GM18526 (cell line): ENCODE results near the gene CAMK2B.

ENCODE experiments used
- POLR2A ChIP-seq: IDR thresholded peaks from 3 replicates; pipeline ENCODE4 v1.6.1; 2011; ENCODE audit not compliant: insufficient read length; ENCODE audit errors: extremely low read depth

The CAMK2B gene

DNA sequence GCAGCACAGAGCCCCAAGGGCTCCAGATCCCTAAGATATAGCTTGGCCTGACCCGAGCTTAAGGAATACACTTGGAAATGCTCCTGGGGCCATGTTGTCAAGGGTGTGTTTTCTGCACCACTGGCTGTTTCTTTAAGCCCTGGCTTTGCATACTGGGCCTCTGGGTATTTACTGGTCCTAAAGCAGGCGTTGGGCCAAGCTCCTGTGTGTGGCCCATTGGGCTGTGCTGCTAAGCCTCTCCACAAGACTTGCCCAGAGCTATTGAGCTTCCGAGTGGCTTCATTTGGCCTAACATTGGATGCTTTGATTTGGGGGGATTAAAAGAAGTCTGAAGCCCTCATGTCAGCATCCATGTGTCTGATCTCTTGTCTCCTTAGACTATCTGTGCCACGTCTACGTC is 119.4 kb downstream of the CAMK2B start:
- no peak for TF ChIP-seq POLR2A

DNA sequence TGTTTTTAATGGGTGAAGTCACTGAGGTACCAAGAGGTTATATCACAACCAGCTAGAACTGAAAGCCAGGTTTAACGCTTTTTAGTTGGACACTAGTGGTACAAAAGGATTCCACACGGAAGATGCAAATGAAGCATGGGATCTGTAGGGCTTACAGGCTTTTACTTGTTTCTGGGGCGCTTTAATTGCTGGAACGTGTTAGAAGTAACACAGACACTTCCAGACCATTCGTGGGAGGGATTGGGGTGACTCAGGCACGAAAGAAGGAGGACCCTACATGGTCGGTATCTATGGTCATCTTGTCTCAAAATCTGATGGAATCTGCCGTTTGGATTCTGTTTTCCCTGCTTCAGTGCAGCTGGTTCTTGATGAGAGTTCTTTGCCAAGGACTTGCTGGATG is 123.6 kb downstream of the CAMK2B start:
- no peak for TF ChIP-seq POLR2A

DNA sequence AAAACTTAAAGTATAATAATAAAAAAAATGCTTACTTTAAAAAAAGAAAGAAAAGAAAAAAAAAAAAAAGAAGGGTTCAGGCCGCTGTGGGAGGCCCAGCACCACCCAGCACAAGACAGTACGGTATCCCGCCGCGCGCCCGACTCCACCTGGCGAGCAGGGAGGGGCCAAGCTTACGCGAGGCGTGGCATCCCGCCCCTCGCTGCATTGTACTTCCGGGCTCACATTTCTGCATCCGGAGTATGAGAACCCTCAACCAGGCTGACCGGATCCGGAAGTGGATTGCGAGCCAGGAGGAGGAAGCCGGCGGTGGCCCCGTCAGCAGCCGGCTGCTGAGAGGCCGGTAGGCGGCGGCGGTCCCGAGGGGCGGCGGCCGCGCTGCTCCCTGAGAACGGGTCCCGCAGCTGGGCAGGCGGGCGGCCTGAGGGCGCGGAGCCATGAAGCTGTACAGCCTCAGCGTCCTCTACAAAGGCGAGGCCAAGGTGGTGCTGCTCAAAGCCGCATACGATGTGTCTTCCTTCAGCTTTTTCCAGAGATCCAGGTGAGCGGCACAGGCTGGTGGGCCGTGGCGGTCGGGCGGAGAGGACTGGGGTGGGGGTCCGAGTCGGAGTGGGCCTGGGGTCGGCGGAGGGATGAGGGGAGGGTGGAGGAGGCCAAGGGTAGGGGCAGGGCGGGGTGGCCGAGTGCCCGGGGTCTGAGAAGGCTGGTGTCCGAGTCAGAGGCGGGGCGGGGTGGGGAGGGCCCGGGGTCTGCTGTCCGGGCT is 124.5 kb downstream of the CAMK2B start, which contains the start of gene YKT6:
YKT6 (plus strand) TSS at position 280 of the 763 bp plus-strand sequence; CDS start at position 438, 158 bp downstream.
- TF ChIP-seq POLR2A, result peak; percentile 85

DNA sequence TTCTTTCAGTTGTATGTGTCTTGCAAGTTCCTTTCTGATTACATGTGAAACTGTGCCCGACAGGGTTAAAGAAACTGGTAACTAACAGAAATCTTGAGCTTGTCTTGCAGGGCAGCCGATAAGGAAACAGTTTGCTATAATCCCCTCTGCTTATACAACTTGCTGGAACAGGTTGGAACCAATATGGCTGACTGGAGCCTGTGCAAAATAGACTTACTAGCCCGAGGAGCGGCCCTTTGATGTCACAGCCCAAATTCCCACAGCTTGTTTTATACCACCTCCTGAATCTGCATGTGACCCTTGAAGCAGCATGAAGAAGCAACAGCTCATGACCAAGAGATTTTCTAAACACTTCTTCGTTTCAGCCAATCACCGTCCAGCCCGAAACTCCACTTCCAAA is 127.9 kb downstream of the CAMK2B start:
- no peak for TF ChIP-seq POLR2A

DNA sequence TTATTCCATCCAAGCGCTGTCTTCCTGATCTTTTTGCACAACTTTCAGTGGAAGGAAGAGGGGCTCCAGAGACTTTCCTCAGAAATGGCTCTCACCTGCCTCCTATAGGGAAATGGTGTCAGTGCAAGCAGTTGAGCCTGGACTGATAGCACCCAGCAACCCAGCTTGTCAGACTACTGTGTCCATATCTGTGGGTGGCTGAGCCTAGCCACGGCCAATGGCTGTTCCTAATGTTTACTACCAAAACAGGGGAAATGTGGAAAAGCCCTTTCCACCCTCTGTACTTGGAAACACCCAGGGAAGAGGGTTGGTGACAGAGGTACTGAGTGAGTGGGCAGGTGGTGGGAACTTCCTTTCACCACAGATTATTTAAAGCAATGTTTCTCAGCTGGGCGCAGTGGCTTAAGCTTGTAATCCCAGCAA is 128.9 kb downstream of the CAMK2B start:
- TF ChIP-seq POLR2A, result no peak

DNA sequence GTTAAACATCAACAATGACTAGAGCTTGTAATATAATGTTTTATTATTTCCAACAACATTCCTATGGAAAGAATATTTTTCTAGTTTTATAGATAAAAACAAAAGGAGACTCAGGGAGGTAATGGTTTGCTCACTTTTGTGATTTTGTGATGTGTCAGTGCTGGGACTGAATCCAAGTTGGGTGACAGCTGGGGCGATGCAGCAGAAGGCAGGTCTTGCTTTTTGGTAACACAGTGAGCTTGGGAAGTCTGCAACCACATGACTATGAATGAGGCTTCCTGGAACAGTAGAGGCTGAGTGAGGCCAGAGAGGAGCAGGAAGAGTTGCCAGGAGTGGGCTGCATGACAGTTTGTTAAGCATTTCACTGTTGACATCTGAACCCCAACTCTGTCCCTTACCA is 129.5 kb downstream of the CAMK2B start:
- no peak for TF ChIP-seq POLR2A

DNA sequence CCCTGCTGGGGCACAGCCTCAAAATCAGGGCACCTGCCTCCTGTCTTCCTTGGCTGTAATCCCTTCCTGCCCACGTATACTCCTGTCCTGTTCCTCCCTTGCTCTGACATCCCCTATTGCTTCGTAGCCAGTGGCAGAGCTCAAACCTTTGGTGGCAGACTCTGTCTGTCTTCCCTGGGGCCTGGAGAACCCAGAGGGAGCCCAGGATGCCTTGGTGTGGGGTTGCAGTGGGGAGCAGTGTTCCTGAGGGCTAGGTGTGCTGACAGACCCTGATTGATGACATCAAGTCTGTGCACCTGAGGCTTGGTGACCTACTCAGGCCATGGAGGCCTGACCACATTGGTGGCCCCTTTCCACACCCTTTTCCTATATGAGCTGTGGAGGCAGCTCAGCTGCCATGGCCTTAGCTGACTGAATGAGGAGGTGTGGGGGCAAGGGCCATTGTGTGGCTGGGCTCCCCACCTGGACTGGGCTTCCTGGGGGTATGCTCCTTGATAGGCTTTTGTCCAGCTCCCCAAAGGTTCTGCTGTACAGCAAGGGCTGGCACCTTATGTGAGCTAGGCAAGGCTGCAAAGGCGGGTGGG is 130.7 kb downstream of the CAMK2B start:
- TF ChIP-seq POLR2A, result no peak

DNA sequence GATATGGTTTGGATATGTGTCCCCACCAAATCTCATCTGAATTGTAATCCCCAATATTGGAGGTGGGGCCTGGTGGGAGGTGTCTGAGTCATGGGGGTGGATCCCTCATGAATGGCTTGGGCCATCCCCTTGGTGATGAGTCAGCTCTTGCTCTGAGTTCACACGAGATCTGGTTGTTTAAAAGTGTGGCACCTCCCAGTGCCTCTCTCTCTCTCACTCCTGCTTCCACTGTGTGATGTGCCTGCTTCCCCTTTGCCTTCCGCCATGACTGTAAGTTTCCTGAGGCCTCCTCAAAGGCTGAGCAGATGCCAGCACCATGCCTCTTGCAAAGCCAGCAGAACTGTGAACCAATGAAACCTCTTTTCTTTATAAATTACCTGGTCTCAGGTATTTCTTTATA is 131.3 kb downstream of the CAMK2B start:
- TF ChIP-seq POLR2A, result no peak

DNA sequence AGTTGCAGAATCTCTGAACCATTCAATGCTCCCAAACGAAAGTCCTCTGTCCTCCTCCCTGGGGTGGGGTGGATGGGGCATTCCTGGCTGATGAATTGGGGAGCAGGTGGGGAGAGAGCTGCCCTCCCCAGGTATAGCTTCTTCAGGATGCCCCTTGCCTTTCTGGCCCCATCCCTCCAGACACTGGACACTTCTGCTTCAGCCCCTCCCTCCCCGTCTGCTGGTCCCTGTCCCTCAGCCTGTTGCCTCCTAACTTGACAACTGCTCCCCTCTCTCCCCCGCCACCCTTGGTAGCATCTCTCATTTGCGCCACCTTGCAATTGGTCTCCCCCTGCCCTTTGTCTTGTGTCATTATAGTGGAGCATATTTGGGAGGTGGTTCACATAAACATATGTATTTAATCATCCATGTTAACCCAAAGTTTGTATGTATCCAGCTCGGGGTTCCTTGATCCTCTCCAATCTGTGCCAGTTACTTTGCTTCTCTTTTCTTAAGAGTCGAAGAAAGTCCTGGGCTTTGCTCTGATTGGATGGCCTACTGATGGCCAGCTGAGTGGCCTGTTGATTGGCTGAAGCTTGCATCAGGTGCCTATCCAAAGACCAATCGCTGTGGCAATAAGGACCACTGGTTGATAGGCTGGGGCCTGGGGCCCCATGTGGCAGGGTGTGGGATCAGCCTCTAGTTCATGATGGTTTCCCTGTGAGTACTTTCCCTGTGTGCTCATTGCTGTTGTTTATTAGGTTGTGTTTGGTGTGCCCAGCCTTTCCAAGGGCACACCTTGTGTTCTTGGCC is 132.2 kb downstream of the CAMK2B start:
- no peak for TF ChIP-seq POLR2A

DNA sequence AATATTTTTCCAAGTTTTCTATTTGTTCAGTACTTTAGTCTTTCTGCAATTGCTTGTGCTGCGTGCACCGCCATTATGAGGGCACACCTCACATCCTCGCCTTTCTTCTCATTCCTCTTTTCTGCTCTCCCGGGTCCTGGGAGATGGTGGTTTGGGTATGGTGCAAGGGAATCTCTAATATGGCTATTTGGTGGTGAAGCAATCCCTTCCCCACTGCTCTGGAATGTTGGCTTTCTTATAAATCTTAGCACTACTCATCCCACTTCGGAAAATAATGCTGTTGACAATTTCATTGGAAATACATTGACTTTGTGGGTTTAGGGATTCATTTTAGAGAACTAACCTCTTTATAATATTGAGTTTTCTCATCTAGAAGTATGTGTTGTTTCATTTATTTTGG is 134.2 kb downstream of the CAMK2B start:
- no peak for TF ChIP-seq POLR2A

DNA sequence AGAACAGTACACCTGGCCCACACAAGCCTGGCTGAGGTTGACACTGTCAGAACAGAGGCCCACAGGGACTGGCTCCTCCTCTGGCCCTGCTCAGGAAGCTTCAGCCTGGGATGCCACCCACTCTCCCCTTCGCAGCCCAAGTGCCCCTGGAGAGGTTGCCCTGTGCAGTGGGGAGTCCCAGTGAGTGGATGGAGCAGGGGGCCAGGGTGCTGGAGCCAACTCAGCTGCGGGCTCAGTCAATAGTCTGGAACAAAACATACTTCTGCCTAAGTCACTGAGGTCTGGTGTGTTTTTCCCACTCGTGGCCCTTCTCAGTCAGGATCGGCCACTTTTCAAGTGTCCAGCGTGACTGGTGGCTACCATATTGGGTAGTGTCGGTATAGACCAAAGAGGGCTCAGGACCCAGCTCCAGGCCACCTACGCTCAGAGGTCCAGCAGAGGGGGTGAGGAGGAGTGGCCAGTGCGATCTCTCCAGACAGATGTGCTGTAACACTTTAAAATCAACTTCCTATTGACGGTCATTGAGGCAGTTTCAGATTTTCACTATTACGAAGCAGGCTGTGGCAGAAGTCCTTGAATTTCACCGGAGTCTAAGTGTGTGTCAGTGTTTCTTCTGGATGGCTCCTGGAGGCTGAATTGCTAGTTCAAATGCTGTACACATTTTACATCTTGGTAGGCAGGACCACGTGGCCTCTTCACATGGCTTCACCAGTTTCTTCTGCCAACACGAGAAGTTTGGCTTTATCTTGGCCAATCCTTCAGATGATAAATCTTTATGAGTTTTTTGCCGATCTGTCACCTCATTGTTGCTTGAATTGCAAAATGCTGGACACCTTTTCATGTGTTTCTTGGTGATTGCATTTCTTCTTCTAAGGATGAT is 135.2 kb downstream of the CAMK2B start:
- no peak for TF ChIP-seq POLR2A

DNA sequence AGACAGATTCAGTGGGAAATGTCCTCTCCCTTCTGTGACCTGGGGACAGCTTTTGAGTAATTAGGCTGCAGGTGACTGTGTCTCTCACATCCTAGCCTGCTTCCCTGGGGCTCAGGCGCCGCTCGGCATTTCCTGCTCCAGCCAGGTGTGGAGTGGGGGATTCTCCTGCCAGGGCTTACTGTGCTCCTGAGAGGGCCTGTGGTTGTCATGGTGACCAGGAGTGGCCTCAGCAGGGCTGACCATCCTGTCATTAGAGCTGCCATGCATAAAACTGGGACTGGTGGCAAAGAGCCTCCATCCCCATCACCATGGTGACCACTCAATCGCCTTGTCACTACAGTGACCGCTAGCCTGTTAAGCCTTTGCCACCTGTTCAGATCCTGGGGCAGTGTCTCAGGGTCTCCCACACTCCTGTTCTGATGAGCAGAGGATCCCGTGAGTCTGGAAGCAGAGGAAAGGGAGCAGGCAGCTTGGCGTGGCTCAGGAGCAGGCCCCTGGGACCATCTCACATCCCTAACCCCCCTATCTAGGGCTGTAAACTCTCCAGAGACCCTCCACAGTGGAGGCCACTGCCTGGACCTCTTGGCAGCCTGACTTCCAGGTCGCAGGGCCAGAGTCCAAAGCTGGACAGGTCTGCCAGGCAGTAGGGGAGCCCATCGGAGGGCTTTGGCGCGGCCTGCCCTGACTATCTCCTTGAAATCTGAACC is 136.0 kb downstream of the CAMK2B start, which contains the start of gene GCK:
GCK (minus strand) TSS at position 154 of the 707 bp plus-strand sequence. CDS start 486 bp downstream, outside the sequence.
- no peak for TF ChIP-seq POLR2A

DNA sequence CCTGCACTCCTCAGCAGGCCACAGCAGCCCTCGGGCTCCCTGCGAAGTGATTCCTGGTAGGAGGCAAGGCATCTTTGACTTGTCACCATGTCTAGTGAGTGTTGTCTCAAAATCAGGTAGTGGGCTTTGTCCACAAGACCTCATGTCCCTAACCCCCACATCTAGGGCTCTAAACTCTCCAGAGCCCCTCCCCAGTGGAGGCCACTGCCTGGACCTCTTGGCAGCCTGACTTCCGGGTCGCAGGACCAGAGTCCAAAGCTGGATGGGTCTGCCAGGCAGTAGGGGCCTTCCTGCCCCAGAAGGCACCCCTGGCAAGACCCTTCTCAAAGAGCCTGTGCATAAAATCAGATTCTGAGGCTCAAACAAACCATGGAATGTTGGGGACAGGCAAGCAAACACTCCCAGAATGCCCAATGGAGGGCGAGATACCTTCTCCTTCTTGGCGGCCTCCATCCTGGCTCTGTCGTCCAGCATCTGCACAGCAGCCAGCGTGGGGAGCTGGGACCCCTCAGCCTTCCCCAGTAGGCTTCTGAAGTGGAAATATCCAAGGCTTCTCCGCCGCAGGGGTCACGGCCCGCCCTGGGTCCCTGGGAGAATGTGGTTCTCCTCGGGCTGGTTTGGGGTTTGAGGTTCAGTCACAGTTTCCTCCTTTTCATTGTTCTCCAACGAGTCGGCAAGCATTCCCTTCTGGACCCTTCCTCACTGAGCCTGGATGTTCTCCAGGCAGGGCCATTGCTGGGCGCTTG is 136.7 kb downstream of the CAMK2B start:
- no peak for TF ChIP-seq POLR2A

DNA sequence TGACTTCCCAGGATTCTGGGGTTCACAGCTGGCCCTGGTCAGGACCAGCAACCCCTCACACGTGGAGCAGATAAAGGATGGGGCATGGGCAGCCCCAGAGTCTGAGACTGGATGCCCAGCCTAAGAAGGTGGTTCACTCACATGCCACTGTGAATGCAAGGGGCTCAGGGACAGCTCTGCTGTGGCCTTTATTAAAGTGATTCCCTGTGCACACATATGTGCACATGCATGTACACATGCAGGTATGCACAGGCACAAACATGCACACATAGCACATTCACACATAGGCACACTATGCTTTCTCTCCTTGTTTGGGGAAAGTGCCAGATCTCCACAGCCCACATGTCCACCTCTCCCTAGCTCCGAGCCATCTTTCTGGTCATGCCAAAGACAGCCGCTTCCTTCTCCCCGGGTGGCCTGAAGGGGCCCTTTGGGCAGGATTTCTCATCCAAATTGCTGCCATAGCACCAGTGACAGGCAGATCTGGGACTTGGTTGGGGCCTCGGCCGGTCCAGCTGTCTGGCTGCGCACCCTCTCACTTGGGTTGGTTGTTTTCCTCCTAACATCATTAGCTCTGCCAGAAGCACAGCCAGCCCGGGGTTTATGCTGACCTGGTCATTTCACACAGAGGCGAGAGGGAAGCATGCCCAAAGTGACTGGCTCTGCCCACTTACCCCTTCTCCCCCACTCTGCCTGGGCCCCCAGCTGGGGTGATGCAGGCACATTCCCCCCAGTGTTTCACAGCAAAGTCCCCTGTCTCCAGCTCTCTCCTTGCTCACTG is 137.6 kb downstream of the CAMK2B start:
- TF ChIP-seq POLR2A, result no peak
